Uterus (tissue), 4 donors: ENCODE data around the gene MINAR1. TPM values are rescaled to one million over a fixed set of nuclear protein-coding genes. Genes with fewer than 3 reads are reported as not detected.

Source experiments
- DNase-seq, 2 donors: peaks; one replicate each; pipeline ENCODE4 v3.0.0-alpha.2; 2019 to 2020
- H3K27ac ChIP-seq, 2 donors: fragments of 200-600 bp; sonication (generic); 1 replicate in 1 of 2; 2 replicates in 1 of 2; pipeline ENCODE4 v1.5.1; 2016 to 2018
- H3K27me3 ChIP-seq, 2 donors: fragments of 200-600 bp; sonication (generic); one replicate each; pipeline ENCODE4 v1.5.1; 2018 to 2019; ENCODE audit warnings: control low read depth in 1 of 2
- H3K36me3 ChIP-seq, 2 donors: fragments of 200-600 bp; sonication (generic); one replicate each; pipeline ENCODE4 v1.5.1; 2019; ENCODE audit warnings: control low read depth in 1 of 2
- H3K4me1 ChIP-seq, 2 donors: fragments of 200-600 bp; sonication (generic); one replicate each; pipeline ENCODE4 v1.5.1; 2018 to 2019; ENCODE audit warnings: control low read depth in 1 of 2
- H3K4me3 ChIP-seq, 2 donors: fragments of 200-600 bp; sonication (generic); 1 replicate in 1 of 2; 2 replicates in 1 of 2; pipeline ENCODE4 v1.5.1; 2018 to 2019; ENCODE audit warnings: mild to moderate bottlenecking in 1 of 2
- H3K9me3 ChIP-seq, 2 donors: fragments of 200-600 bp; sonication (generic); one replicate each; pipeline ENCODE4 v1.5.1; 2019; ENCODE audit warnings: control low read depth in 1 of 2
- CTCF ChIP-seq, 4 experiments: fragments of 200-600 bp in 2 of 4; fragments of 450-650 bp in 2 of 4; sonication (generic) in 2 of 4; IDR thresholded peaks; one replicate each; pipeline ENCODE4 v1.5.1; 2016 to 2019; ENCODE audit warnings: antibody characterized with exemption in 4 of 4, mild to moderate bottlenecking in 2 of 4, moderate library complexity in 1 of 4
- POLR2A ChIP-seq, 2 donors: fragments of 450-650 bp; IDR thresholded peaks; one replicate each; pipeline ENCODE4 v1.6.1; 2016; ENCODE audit warnings: antibody characterized with exemption in 2 of 2, mild to moderate bottlenecking in 1 of 2, moderate library complexity in 1 of 2
- intact Hi-C: fragments of 100-400 bp; cut with DNase I; formaldehyde crosslinking; loops from one replicate; pipeline ENCODE4 v1.15.1; 2023; ENCODE audit warnings: low total_unique reads
- total RNA-seq, 4 donors: library from RNA; depleted of rRNA in 3 of 4; stranded (reverse); fragments of >200 nt in 3 of 4; gene quantifications; one replicate each; pipeline versions ENCODE4 v1.1.0 to v1.2.4, GENCODE V29; 2014 to 2023
- donor health status: DM: yes; HTN: yes; CAD: no.

Gene MINAR1
- total RNA-seq, 4 donors from 2014 or later = 0.43 to 2.9 (median 1.5) TPM; not detected in 1

- Histone ChIP-seq H3K4me3 (no peak overlapping the region), H3K4me1 (no peaks in the 10 kb centered on the region), H3K27me3 (no peaks in the 10 kb centered on the region), H3K9me3 (no peaks in the 10 kb centered on the region), H3K27ac (no peak overlapping the region), H3K36me3 (no peaks in the 10 kb centered on the region)
- intact Hi-C loops = no loop called here
- no peak for DNase-seq
- TF ChIP-seq CTCF (IDR thresholded peaks at IDR 0.05) (no peak), POLR2A (IDR thresholded peaks at IDR 0.05) (no peak)
Observed at GRCh38 chr15:79475306-79475705, 43.2 kb downstream of the MINAR1 start.

- Histone ChIP-seq H3K4me1 (no peaks in the 10 kb centered on the region), H3K4me3 (no peak overlapping the region), H3K27ac (no peak overlapping the region), H3K9me3 (no peaks in the 10 kb centered on the region), H3K36me3 (no peaks in the 10 kb centered on the region), H3K27me3 (no peaks in the 10 kb centered on the region)
- intact Hi-C loops = no loop called here
- TF ChIP-seq POLR2A (IDR thresholded peaks at IDR 0.05) (no peak), CTCF (IDR thresholded peaks at IDR 0.05) (no peak)
- DNase-seq = no peak
Observed at GRCh38 chr15:79478108-79478507, 46.0 kb downstream of the MINAR1 start.

- Histone ChIP-seq H3K4me3 (no peak overlapping the region), H3K9me3 (no peaks in the 10 kb centered on the region), H3K4me1 (no peaks in the 10 kb centered on the region), H3K27ac (no peak overlapping the region), H3K36me3 (no peaks in the 10 kb centered on the region), H3K27me3 (no peaks in the 10 kb centered on the region)
- intact Hi-C loops = no loop called here
- DNase-seq = no peak
- TF ChIP-seq POLR2A (IDR thresholded peaks at IDR 0.05) (no peak), CTCF (IDR thresholded peaks at IDR 0.05) (no peak)
Observed at GRCh38 chr15:79479616-79480015, 47.5 kb downstream of the MINAR1 start.

GRCh38 chr15:79481793-79482192 is 49.7 kb downstream of the MINAR1 start:
- Histone ChIP-seq H3K36me3 (no peaks in the 10 kb centered on the region), H3K27ac (no peak overlapping the region), H3K27me3 (no peaks in the 10 kb centered on the region), H3K4me3 (no peak overlapping the region), H3K9me3 (no peaks in the 10 kb centered on the region), H3K4me1 (no peaks in the 10 kb centered on the region)
- no peak for TF ChIP-seq POLR2A (IDR thresholded peaks at IDR 0.05)
- TF ChIP-seq CTCF (IDR thresholded peaks at IDR 0.05) = no peak
- DNase-seq = no peak
- intact Hi-C loops = no loop called here

Other genes starting within 250 kb of the MINAR1 start
- not detected for gene ANKRD34C, start 149.6 kb upstream of the MINAR1 start, total RNA-seq
- gene TMED3, start 121.2 kb upstream of the MINAR1 start, total RNA-seq = 10 to 100 TPM; 15.3 to 57.8 (median 25.0) TPM